DOHH2 (cell line): ENCODE measurements around the gene RPP21.

Experiments
- CTCF ChIP-seq: fragments of 200-600 bp; sonication (generic); IDR thresholded peaks from one replicate; pipeline ENCODE4 v1.5.1; 2014; ENCODE audit warnings: antibody characterized with exemption, mild to moderate bottlenecking, low read depth, low read length; ENCODE audit not compliant: poor library complexity, severe bottlenecking
- EZH2phosphoT487 ChIP-seq: fragments of 200-600 bp; sonication (generic); IDR thresholded peaks from 2 replicates; pipeline ENCODE4 v1.6.1; 2017; ENCODE audit warnings: borderline replicate concordance, mild to moderate bottlenecking, antibody characterized with exemption, low read length, moderate library complexity, mixed read lengths

GRCh38 chr6:30394139-30394538, 49.2 kb downstream of the RPP21 start:
- TF ChIP-seq CTCF: no peak
- TF ChIP-seq EZH2phosphoT487: no peak
